Choroid plexus epithelial cell (primary cell): ENCODE results near the gene RAE1.

ENCODE experiments used
- DNase-seq: peaks from one replicate; pipeline ENCODE4 v3.0.0-alpha.2; 2010; ENCODE audit warnings: low read depth
- H3K4me3 ChIP-seq: 2 replicates; pipeline ENCODE4 v1.5.1; 2011; ENCODE audit warnings: low read depth, mild to moderate bottlenecking, control low read depth, low read length, moderate library complexity
- CTCF ChIP-seq: conservative IDR thresholded peaks from 2 replicates; pipeline ENCODE4 v1.5.1; 2011; ENCODE audit warnings: low read depth, mild to moderate bottlenecking, control low read depth, inconsistent platforms, low read length, moderate library complexity

Gene RAE1

GRCh38 chr20:57405236-57406016, 54.4 kb downstream of the RAE1 start:
- no peak for TF ChIP-seq CTCF
- H3K4me3 ChIP-seq = no peak overlapping the region
- no peak for DNase-seq

- no peak for DNase-seq
- H3K4me3 ChIP-seq = no peak overlapping the region
- no peak for TF ChIP-seq CTCF
Measured at GRCh38 chr20:57407541-57407956, 56.5 kb downstream of the RAE1 start.

- peak; percentile 44 for DNase-seq
- no peak for TF ChIP-seq CTCF
- H3K4me3 ChIP-seq = no peak overlapping the region
Measured at GRCh38 chr20:57408131-57408530, 57.1 kb downstream of the RAE1 start.

GRCh38 chr20:57408536-57409233, 57.6 kb downstream of the RAE1 start:
- no peak for DNase-seq
- no peak for TF ChIP-seq CTCF
- no peak overlapping the region for H3K4me3 ChIP-seq

- DNase-seq = no peak
- no peak for TF ChIP-seq CTCF
- H3K4me3 ChIP-seq = no peak overlapping the region
Measured at GRCh38 chr20:57409316-57409671, 58.2 kb downstream of the RAE1 start.

GRCh38 chr20:57409672-57410397, 58.8 kb downstream of the RAE1 start:
- TF ChIP-seq CTCF = no peak
- no peak for DNase-seq
- no peak overlapping the region for H3K4me3 ChIP-seq
